OCI-LY7 (cell line): ENCODE data around the gene HID1. TPM values are rescaled to one million over a fixed set of nuclear protein-coding genes. Genes with fewer than 3 reads are reported as not detected.

Source experiments
- BruUV-seq: library from RNA; stranded (reverse); fragments of 400-500 nt; replicated peaks from 2 replicates; lab custom pipeline; 2021; lab: Mats Ljungman, UMichigan
- CTCF ChIA-PET: fragments of 300-600 bp; sonication (Branson Sonifier 250); formaldehyde crosslinking; loops from one replicate; lab custom pipeline; 2022; ENCODE audit warnings: antibody characterized with exemption; ENCODE audit not compliant: unreplicated experiment; lab: Charles Lee
- POLR2A ChIA-PET: fragments of 300-600 bp; sonication (Branson Sonifier 250); formaldehyde crosslinking; loops from one replicate; lab custom pipeline; 2022; ENCODE audit warnings: antibody characterized with exemption; lab: Charles Lee
- DNase-seq: peaks from one replicate; pipeline ENCODE4 v3.0.0-alpha.2; 2015; ENCODE audit warnings: low spot score
- H2AFZ ChIP-seq: fragments of 200-600 bp; sonication (generic), shearing (Covaris generic); 2 replicates; pipeline ENCODE4 v1.6.1; 2014; ENCODE audit warnings: mild to moderate bottlenecking, antibody characterized with exemption, low read length, moderate library complexity
- H3K27ac ChIP-seq: fragments of 200-600 bp; sonication (generic); 2 replicates; pipeline ENCODE4 v1.5.1; 2014; ENCODE audit warnings: mixed run types, low read depth, mild to moderate bottlenecking, moderate library complexity, low read length, inconsistent platforms; ENCODE audit not compliant: poor library complexity, severe bottlenecking
- H3K36me3 ChIP-seq: fragments of 200-600 bp; sonication (generic); 2 replicates; pipeline ENCODE4 v1.6.1; 2014; ENCODE audit warnings: mild to moderate bottlenecking, antibody characterized with exemption, low read length, moderate library complexity, mixed read lengths; ENCODE audit not compliant: insufficient read depth
- H3K4me1 ChIP-seq: fragments of 200-600 bp; sonication (generic); 2 replicates; pipeline ENCODE4 v1.5.1; 2014; ENCODE audit warnings: mild to moderate bottlenecking, low read length; ENCODE audit not compliant: insufficient read depth, poor library complexity, severe bottlenecking
- H3K4me2 ChIP-seq: fragments of 200-600 bp; sonication (generic); 2 replicates; pipeline ENCODE4 v1.6.1; 2014; ENCODE audit warnings: mild to moderate bottlenecking, low read length
- H3K4me3 ChIP-seq: fragments of 200-600 bp; sonication (generic); 2 replicates; pipeline ENCODE4 v1.5.1; 2014; ENCODE audit warnings: mild to moderate bottlenecking, low read depth, low read length; ENCODE audit not compliant: poor library complexity, severe bottlenecking
- H3K79me2 ChIP-seq: fragments of 200-600 bp; sonication (generic); 2 replicates; pipeline ENCODE4 v1.6.1; 2016; ENCODE audit warnings: low read depth, mild to moderate bottlenecking, low read length, moderate library complexity, mixed read lengths; ENCODE audit not compliant: insufficient read depth
- H3K9me2 ChIP-seq: fragments of 200-600 bp; sonication (generic); 2 replicates; pipeline ENCODE4 v1.6.1; 2016; ENCODE audit warnings: mild to moderate bottlenecking, low read length, mixed read lengths; ENCODE audit not compliant: insufficient read depth
- H3K9me3 ChIP-seq: fragments of 200-600 bp; sonication (generic); 2 replicates; pipeline ENCODE4 v1.6.1; 2014; ENCODE audit warnings: mild to moderate bottlenecking, mixed run types, low read length, mixed read lengths
- H4K20me1 ChIP-seq: fragments of 200-600 bp; sonication (generic); 2 replicates; pipeline ENCODE4 v1.6.1; 2014; ENCODE audit warnings: mild to moderate bottlenecking, antibody characterized with exemption, low read length, moderate library complexity, mixed read lengths; ENCODE audit not compliant: insufficient read depth
- CTCF ChIP-seq: fragments of 200-600 bp; sonication (generic); conservative IDR thresholded peaks from 2 replicates; pipeline ENCODE4 v1.5.1; 2014; ENCODE audit warnings: mild to moderate bottlenecking, antibody characterized with exemption, low read length, moderate library complexity, mixed read lengths
- EZH2phosphoT487 ChIP-seq: fragments of 200-600 bp; sonication (generic); IDR thresholded peaks from 2 replicates; pipeline ENCODE4 v1.6.1; 2018; ENCODE audit warnings: low read depth, borderline replicate concordance, mild to moderate bottlenecking, mixed run types, antibody characterized with exemption, low read length, moderate library complexity, mixed read lengths
- intact Hi-C: fragments of 100-400 bp; cut with micrococcal nuclease; formaldehyde crosslinking; loops from one replicate; pipeline ENCODE4 v1.10.0; 2022; ENCODE audit not compliant: unreplicated experiment
- total RNA-seq, 2 experiments: library from RNA; depleted of rRNA in 1 of 2; stranded (reverse); fragments of >200 nt in 1 of 2; shearing (Covaris generic) in 1 of 2; gene quantifications; 2 replicates each; pipeline ENCODE4 v1.2.3, GENCODE V29; 2014 to 2022

Gene HID1
- total RNA-seq, 2 experiments from 2014 or later: 0.35 to 8.5 TPM

- Histone ChIP-seq H3K36me3 (no peaks in the 10 kb centered on the region), H4K20me1 (no peaks in the 10 kb centered on the region), H3K4me1 (no peaks in the 10 kb centered on the region), H3K4me3 (no peak within 1 kb of the TSS), H3K79me2 (no peaks in the 10 kb centered on the region), H3K9me3 (no peaks in the 10 kb centered on the region), H3K4me2 (no peak within 1 kb of the TSS), H2AFZ (no peak within 1 kb of the TSS), H3K27ac (no peak within 1 kb of the TSS), H3K9me2 (no peaks in the 10 kb centered on the region)
- intact Hi-C loops: no loop called here
- TF ChIP-seq EZH2phosphoT487 (no peak), CTCF (no peak)
- ChIA-PET CTCF (interaction anchor here (1.0 kb wide), 1 partner anchor 33 kb away, joined by 3 read pairs; no protein-coding TSS in a partner anchor), POLR2A (interaction anchor here (0.6 kb wide), 1 partner anchor 20 kb away, joined by 3 read pairs; no protein-coding TSS in a partner anchor)
- no peak for DNase-seq
- BruUV-seq: no TSS peak
These were observed 48.2 kb downstream of the HID1 start, which contains the start of gene OTOP2 for GRCh38 chr17:74924250-74924948. Gene OTOP2 (plus strand): TSS chr17:74924273. CDS start chr17:74924633, 360 bp downstream.

DNA sequence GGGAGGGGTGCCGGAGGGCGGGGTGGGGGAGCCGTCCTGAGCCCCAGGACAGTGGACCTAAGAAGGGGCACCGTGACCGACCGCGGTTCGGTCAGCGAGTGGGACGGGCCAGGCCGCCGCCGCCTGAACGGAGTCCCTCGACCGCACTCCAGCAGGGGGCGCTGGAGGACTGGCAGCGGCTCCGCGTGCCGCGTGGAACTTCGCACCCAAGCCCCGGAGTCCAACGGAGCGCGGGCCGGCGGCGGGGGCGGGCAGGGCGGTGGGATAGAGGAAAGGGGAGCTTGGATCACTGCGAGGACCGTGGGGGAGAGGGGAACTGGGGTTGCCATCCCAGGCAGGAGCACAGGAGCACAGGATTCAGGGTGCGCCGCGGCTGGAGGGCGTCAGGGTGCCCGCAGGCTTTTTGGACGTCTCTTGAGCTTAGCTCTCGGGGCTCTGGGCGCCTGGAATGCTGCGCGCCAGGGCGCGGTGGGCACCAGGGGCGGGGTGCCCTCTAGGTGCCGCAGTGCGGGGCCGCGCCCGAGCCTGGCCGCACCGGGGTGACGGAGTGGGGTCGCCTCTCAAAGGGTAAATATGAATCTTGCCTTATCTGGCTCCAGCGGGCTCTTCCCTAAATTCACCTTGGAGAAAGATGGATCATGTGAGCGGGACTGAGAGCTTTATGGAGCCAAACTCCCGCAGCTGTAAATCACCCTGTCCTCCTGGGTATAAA, 48.9 kb downstream of the HID1 start:
- H3K4me2 ChIP-seq: no peak overlapping the region
- H3K79me2 ChIP-seq: no peaks in the 10 kb centered on the region
- H3K9me3 ChIP-seq: no peaks in the 10 kb centered on the region
- H3K27ac ChIP-seq: no peak overlapping the region
- peak; percentile 59 for DNase-seq
- TF ChIP-seq CTCF (peak; percentile 86), EZH2phosphoT487 (no peak)
- H3K9me2 ChIP-seq: no peaks in the 10 kb centered on the region
- no peak overlapping the region for H3K4me3 ChIP-seq
- H2AFZ ChIP-seq: no peak overlapping the region
- intact Hi-C loops: loop anchor here (1.0 kb wide), 1 partner anchor 35 kb away; no protein-coding TSS in a partner anchor
- no peaks in the 10 kb centered on the region for H4K20me1 ChIP-seq
- no peaks in the 10 kb centered on the region for H3K36me3 ChIP-seq
- H3K4me1 ChIP-seq: no peaks in the 10 kb centered on the region
- BruUV-seq: no TSS peak
- POLR2A ChIA-PET: interaction anchor here (0.6 kb wide), 2 partner anchors 21 to 255 kb away, joined by 3 read pairs; no protein-coding TSS in a partner anchor
- CTCF ChIA-PET: interaction anchor here (1.0 kb wide), 1 partner anchor 34 kb away, joined by 3 read pairs; no protein-coding TSS in a partner anchor
